ENCODE measurements around the gene LAMTOR1. TPM values are rescaled to one million over a fixed set of nuclear protein-coding genes. Genes with fewer than 3 reads are reported as not detected.

Gene LAMTOR1
- total and polyA plus RNA-seq, 10 of the 15 experiments (the other 5 are each of a cell fraction or from before 2014, with no cell fraction given), result 58.8 to 141 (median 110) TPM

- no peak for TF ChIP-seq E2F4 (IDR thresholded peaks at IDR 0.05; ENCODE audit: low read depth, low read length)
Observed at GRCh38 chr11:72122607-72123006, 19.5 kb upstream of the LAMTOR1 start (continued).

GRCh38 chr11:72120930-72121329 lies 17.8 kb upstream of the LAMTOR1 start:
- WGBS (ENCODE audit: insufficient coverage, insufficient replicate concordance, low lambda C conversion rate, missing lambda C conversion rate), result 50% methylated on average over 2 of the region's 2 CpGs
- H3K4me3 ChIP-seq, result no peak overlapping the region
- intact Hi-C loops (cut with micrococcal nuclease; ENCODE audit: unreplicated experiment) (no loop called here), in situ Hi-C loops (cut with MboI) (no loop called here)
- no peaks in the 10 kb centered on the region for H3K4me1 ChIP-seq (ENCODE audit: control insufficient read depth, insufficient read depth, low read length)
- H3K27ac ChIP-seq (ENCODE audit: control insufficient read depth, insufficient read depth), result no peak overlapping the region
- no peaks in the 10 kb centered on the region for H4K20me1 ChIP-seq (ENCODE audit: control insufficient read depth, insufficient read depth)
- H3K36me3 ChIP-seq (ENCODE audit: control insufficient read depth in 2 of 2, insufficient read depth in 2 of 2, low read length in 1 of 2), result no peaks in the 10 kb centered on the region
- BruUV-seq (replicated peaks), result no TSS peak
- ChIA-PET POLR2A (no interaction called here), RAD21 (ENCODE audit: unreplicated experiment) (no interaction called here), CTCF (interaction anchor here (0.6 to 1.1 kb wide), 2 partner anchors 26 to 137 kb away, joined by 5 to 6 read pairs; no protein-coding TSS in a partner anchor), SMC1A (ENCODE audit: uncharacterized antibody, unreplicated experiment) (no interaction called here)
- no peak overlapping the region for H3K4me2 ChIP-seq (ENCODE audit: control insufficient read depth, insufficient read depth)
- FAIRE-seq (no peak), DNase-seq (ENCODE audit: low read depth, low spot score) (no peak), ATAC-seq (no peak)
- no peak for TF ChIP-seq MEF2B (IDR thresholded peaks at IDR 0.05; ENCODE audit: partially characterized antibody, poor library complexity, severe bottlenecking)
- TF ChIP-seq SKIL (IDR thresholded peaks at IDR 0.05; ENCODE audit: low read depth, poor library complexity, severe bottlenecking), result no peak
- no peak for TF ChIP-seq CREM (IDR thresholded peaks at IDR 0.05; ENCODE audit: low read depth)
- TF ChIP-seq MEF2A (IDR thresholded peaks at IDR 0.05; ENCODE audit: insufficient read depth, low read depth, low read length), result no peak
- no peak for TF ChIP-seq NR2F1 (conservative IDR thresholded peaks at IDR 0.05)
- no peak for TF ChIP-seq EED (IDR thresholded peaks at IDR 0.05; ENCODE audit: low read depth)
- no peak for TF ChIP-seq RAD21 (IDR thresholded peaks at IDR 0.05; ENCODE audit: insufficient read depth, low read depth, low read length)
- TF ChIP-seq NBN (IDR thresholded peaks at IDR 0.05), result no peak
- TF ChIP-seq STAT3 (IDR thresholded peaks at IDR 0.05; ENCODE audit: low read depth, low read length), result no peak
- no peak for TF ChIP-seq CHD2 (IDR thresholded peaks at IDR 0.05; ENCODE audit: borderline replicate concordance, low read depth, low read length)
- TF ChIP-seq PRDM15 (CRISPR knock-in tag; IDR thresholded peaks at IDR 0.05), result no peak
- no peak for TF ChIP-seq ZNF384 (IDR thresholded peaks at IDR 0.05; ENCODE audit: borderline replicate concordance, low read depth, low read length)
- TF ChIP-seq CBX3 (IDR thresholded peaks at IDR 0.05; ENCODE audit: borderline replicate concordance, low read depth), result no peak
- TF ChIP-seq SP1 (IDR thresholded peaks at IDR 0.05; ENCODE audit: low read depth, low read length), result no peak
- H2AFZ ChIP-seq (ENCODE audit: control insufficient read depth, low read depth, low read length), result no peak overlapping the region
- no peaks in the 10 kb centered on the region; the same call in 2 of the 3 replicates for H3K9me3 ChIP-seq (replicated peaks; ENCODE audit: control insufficient read depth, insufficient read depth, low read length)
- no peaks in the 10 kb centered on the region for H3K79me2 ChIP-seq (ENCODE audit: control insufficient read depth, insufficient read depth, low read length)
- H3K27me3 ChIP-seq (replicated peaks in 1 of 2; ENCODE audit: control insufficient read depth in 2 of 2, insufficient read depth in 2 of 2, low read length in 1 of 2), result no peaks in the 10 kb centered on the region
- no peak overlapping the region for H3K9ac ChIP-seq (ENCODE audit: control insufficient read depth, insufficient read depth, low read length)
